H1 (cell line): ENCODE data around the gene DENND1A. TPM values are rescaled to one million over a fixed set of nuclear protein-coding genes. Genes with fewer than 3 reads are reported as not detected.

Experiments
- CHD2 ChIP-seq: IDR thresholded peaks from 2 replicates; pipeline ENCODE4 v1.6.1; 2012; ENCODE audit warnings: low read length, improper control_type of control experiment
- EGR1 ChIP-seq: IDR thresholded peaks from 2 replicates; pipeline ENCODE4 v1.6.1; 2011; ENCODE audit warnings: low read depth, low read length, borderline replicate concordance
- POLR2AphosphoS5 ChIP-seq: IDR thresholded peaks from 2 replicates; pipeline ENCODE4 v1.6.1; 2011; ENCODE audit warnings: low read depth, low read length
- polyA plus RNA-seq, 7 experiments: library from polyadenylated mRNA; depleted of rRNA in 3 of 7; stranded (reverse) in 5 of 7; unstranded in 2 of 7; fragments of >200 nt in 5 of 7; fragments of 200-250 nt in 2 of 7; gene quantifications; 1 replicate in 5 of 7; 2 replicates in 1 of 7; 4 replicates in 1 of 7; pipeline versions ENCODE4 v1.2.1 to v1.2.3, GENCODE V29; 2011 to 2013; ENCODE audit warnings: missing spikeins in 2 of 7, mixed read lengths in 2 of 7
- total RNA-seq: library from RNA; stranded (reverse); fragmentation: NEBNext Ultra II Directional; extraction: Animal tissue kit (Norgen Biotek cat#: 25700); gene quantifications from 2 replicates; pipeline ENCODE4 v1.2.1, GENCODE V29; 2021
- TF ChIP-seq, protein P1 (sequence below): fragments of 300-600 bp; sonication (generic); IDR thresholded peaks from 2 replicates; pipeline ENCODE4 v1.7.1; 2012; ENCODE audit warnings: low read length, moderate library complexity, mild to moderate bottlenecking, inconsistent platforms; ENCODE audit not compliant: insufficient replicate concordance

DENND1A gene
- total and polyA plus RNA-seq, 2 of the 8 experiments (the other 6 are each of a cell fraction or from before 2014, with no cell fraction given): 24.1 to 26.4 TPM

DNA sequence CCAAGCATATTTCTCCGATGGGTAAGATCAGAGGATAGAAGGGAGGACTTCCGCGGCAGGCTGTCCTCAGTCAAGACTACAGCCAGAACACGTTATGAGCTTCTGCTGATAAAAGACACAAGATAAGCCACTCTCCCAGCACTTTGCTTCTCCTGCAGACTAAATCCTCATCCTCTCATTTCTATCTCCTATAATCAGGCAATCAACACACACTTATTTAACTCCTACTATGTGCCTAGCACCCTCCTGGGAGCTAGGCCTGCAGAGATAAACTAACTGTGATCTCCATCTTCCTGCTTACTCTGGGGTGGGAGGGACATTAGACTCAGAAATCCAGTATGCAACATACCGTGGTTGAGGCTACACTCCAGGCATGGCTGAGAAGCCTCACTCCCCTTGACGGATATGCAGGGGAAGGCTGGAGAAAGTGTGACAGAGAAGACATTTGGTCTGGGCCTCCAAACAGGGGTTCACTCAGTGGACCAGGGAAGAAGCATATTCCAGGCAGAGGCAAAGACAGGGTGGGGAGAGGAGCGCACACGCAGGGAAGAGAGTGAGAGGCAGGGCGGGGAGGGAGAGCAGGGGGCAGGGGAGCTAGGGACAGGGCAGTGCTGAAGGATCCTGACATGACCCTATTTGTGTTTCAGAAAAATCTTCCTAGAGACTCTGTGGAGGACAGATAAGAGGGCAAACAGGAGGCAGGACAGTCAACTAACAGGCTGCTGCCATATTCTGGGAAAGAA lies 274.1 kb downstream of the DENND1A start (continued):
- TF ChIP-seq POLR2AphosphoS5: no peak
- TF ChIP-seq CHD2: no peak
- TF ChIP-seq, protein P1, sequence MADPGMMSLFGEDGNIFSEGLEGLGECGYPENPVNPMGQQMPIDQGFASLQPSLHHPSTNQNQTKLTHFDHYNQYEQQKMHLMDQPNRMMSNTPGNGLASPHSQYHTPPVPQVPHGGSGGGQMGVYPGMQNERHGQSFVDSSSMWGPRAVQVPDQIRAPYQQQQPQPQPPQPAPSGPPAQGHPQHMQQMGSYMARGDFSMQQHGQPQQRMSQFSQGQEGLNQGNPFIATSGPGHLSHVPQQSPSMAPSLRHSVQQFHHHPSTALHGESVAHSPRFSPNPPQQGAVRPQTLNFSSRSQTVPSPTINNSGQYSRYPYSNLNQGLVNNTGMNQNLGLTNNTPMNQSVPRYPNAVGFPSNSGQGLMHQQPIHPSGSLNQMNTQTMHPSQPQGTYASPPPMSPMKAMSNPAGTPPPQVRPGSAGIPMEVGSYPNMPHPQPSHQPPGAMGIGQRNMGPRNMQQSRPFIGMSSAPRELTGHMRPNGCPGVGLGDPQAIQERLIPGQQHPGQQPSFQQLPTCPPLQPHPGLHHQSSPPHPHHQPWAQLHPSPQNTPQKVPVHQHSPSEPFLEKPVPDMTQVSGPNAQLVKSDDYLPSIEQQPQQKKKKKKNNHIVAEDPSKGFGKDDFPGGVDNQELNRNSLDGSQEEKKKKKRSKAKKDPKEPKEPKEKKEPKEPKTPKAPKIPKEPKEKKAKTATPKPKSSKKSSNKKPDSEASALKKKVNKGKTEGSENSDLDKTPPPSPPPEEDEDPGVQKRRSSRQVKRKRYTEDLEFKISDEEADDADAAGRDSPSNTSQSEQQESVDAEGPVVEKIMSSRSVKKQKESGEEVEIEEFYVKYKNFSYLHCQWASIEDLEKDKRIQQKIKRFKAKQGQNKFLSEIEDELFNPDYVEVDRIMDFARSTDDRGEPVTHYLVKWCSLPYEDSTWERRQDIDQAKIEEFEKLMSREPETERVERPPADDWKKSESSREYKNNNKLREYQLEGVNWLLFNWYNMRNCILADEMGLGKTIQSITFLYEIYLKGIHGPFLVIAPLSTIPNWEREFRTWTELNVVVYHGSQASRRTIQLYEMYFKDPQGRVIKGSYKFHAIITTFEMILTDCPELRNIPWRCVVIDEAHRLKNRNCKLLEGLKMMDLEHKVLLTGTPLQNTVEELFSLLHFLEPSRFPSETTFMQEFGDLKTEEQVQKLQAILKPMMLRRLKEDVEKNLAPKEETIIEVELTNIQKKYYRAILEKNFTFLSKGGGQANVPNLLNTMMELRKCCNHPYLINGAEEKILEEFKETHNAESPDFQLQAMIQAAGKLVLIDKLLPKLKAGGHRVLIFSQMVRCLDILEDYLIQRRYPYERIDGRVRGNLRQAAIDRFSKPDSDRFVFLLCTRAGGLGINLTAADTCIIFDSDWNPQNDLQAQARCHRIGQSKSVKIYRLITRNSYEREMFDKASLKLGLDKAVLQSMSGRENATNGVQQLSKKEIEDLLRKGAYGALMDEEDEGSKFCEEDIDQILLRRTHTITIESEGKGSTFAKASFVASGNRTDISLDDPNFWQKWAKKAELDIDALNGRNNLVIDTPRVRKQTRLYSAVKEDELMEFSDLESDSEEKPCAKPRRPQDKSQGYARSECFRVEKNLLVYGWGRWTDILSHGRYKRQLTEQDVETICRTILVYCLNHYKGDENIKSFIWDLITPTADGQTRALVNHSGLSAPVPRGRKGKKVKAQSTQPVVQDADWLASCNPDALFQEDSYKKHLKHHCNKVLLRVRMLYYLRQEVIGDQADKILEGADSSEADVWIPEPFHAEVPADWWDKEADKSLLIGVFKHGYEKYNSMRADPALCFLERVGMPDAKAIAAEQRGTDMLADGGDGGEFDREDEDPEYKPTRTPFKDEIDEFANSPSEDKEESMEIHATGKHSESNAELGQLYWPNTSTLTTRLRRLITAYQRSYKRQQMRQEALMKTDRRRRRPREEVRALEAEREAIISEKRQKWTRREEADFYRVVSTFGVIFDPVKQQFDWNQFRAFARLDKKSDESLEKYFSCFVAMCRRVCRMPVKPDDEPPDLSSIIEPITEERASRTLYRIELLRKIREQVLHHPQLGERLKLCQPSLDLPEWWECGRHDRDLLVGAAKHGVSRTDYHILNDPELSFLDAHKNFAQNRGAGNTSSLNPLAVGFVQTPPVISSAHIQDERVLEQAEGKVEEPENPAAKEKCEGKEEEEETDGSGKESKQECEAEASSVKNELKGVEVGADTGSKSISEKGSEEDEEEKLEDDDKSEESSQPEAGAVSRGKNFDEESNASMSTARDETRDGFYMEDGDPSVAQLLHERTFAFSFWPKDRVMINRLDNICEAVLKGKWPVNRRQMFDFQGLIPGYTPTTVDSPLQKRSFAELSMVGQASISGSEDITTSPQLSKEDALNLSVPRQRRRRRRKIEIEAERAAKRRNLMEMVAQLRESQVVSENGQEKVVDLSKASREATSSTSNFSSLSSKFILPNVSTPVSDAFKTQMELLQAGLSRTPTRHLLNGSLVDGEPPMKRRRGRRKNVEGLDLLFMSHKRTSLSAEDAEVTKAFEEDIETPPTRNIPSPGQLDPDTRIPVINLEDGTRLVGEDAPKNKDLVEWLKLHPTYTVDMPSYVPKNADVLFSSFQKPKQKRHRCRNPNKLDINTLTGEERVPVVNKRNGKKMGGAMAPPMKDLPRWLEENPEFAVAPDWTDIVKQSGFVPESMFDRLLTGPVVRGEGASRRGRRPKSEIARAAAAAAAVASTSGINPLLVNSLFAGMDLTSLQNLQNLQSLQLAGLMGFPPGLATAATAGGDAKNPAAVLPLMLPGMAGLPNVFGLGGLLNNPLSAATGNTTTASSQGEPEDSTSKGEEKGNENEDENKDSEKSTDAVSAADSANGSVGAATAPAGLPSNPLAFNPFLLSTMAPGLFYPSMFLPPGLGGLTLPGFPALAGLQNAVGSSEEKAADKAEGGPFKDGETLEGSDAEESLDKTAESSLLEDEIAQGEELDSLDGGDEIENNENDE: no peak
- TF ChIP-seq EGR1: no peak
